Loucy (cell line): ENCODE data around the gene CYP2E1.

ENCODE experiments used
- H2AFZ ChIP-seq: fragments of 200-600 bp; sonication (generic); 2 replicates; pipeline ENCODE4 v1.6.0; 2016; ENCODE audit warnings: antibody characterized with exemption, mild to moderate bottlenecking, low read length, moderate library complexity
- H3F3A ChIP-seq: fragments of 200-600 bp; 2 replicates; pipeline ENCODE4 v1.6.0; 2016; ENCODE audit warnings: antibody characterized with exemption, low read depth, mild to moderate bottlenecking
- H3K27me3 ChIP-seq: fragments of 200-600 bp; sonication (generic); 2 replicates; pipeline ENCODE4 v1.6.1; 2014; ENCODE audit warnings: low read length, mild to moderate bottlenecking; ENCODE audit not compliant: insufficient read depth, poor library complexity, severe bottlenecking
- H3K36me3 ChIP-seq: fragments of 200-600 bp; sonication (generic); 2 replicates; pipeline ENCODE4 v1.6.1; 2016; ENCODE audit warnings: low read length; ENCODE audit not compliant: insufficient read depth
- H3K4me1 ChIP-seq: fragments of 200-600 bp; sonication (generic); 2 replicates; pipeline ENCODE4 v1.5.1; 2014; ENCODE audit warnings: low read length, mild to moderate bottlenecking; ENCODE audit not compliant: insufficient read depth, poor library complexity, severe bottlenecking
- H3K4me2 ChIP-seq: fragments of 200-600 bp; sonication (generic); 2 replicates; pipeline ENCODE4 v1.6.0; 2014; ENCODE audit warnings: antibody characterized with exemption, low read length, low read depth, mild to moderate bottlenecking; ENCODE audit not compliant: poor library complexity, severe bottlenecking
- H3K4me3 ChIP-seq: fragments of 200-600 bp; sonication (generic); 2 replicates; pipeline ENCODE4 v1.5.1; 2014; ENCODE audit warnings: low read length, mild to moderate bottlenecking, mixed read lengths; ENCODE audit not compliant: poor library complexity, severe bottlenecking
- H3K79me2 ChIP-seq: fragments of 200-600 bp; sonication (generic); 2 replicates; pipeline ENCODE4 v1.6.1; 2014; ENCODE audit warnings: low read length; ENCODE audit not compliant: insufficient read depth
- H3K9ac ChIP-seq: fragments of 200-600 bp; sonication (generic); 2 replicates; pipeline ENCODE4 v1.6.0; 2014; ENCODE audit warnings: mild to moderate bottlenecking, low read depth, low read length, moderate library complexity; ENCODE audit not compliant: poor library complexity, severe bottlenecking
- H3K9me2 ChIP-seq: fragments of 200-600 bp; sonication (generic); replicated peaks from 2 replicates; pipeline ENCODE4 v1.6.1; 2016; ENCODE audit warnings: low read depth, low read length, mixed read lengths
- H3K9me3 ChIP-seq: fragments of 200-600 bp; sonication (generic); 2 replicates; pipeline ENCODE4 v1.6.1; 2014; ENCODE audit warnings: mild to moderate bottlenecking, antibody characterized with exemption, low read length, low read depth; ENCODE audit not compliant: insufficient read depth
- H4K20me1 ChIP-seq: fragments of 200-600 bp; sonication (generic); 2 replicates; pipeline ENCODE4 v1.6.0; 2014; ENCODE audit warnings: antibody characterized with exemption, low read length, mild to moderate bottlenecking; ENCODE audit not compliant: insufficient read depth, poor library complexity, severe bottlenecking
- CTCF ChIP-seq: fragments of 200-600 bp; sonication (generic); conservative IDR thresholded peaks from 2 replicates; pipeline ENCODE4 v1.5.1; 2014; ENCODE audit warnings: mild to moderate bottlenecking, antibody characterized with exemption, low read length
- EZH2phosphoT487 ChIP-seq: fragments of 200-600 bp; IDR thresholded peaks from 2 replicates; pipeline ENCODE4 v1.6.1; 2018; ENCODE audit warnings: antibody characterized with exemption, mild to moderate bottlenecking, moderate library complexity, borderline replicate concordance

Gene CYP2E1

GRCh38 chr10:133509700-133510099 lies 17.5 kb upstream of the CYP2E1 start:
- H3K4me3 ChIP-seq: no peak overlapping the region
- peaks cover 3% of the 10 kb centered on the region; the same call in 1 of the 2 replicates for H3K9me3 ChIP-seq
- no peak overlapping the region for H2AFZ ChIP-seq
- TF ChIP-seq CTCF (no peak), EZH2phosphoT487 (no peak)
- H3K79me2 ChIP-seq: no peaks in the 10 kb centered on the region
- no peaks in the 10 kb centered on the region for H3K4me1 ChIP-seq
- H3K4me2 ChIP-seq: no peak overlapping the region
- H3K9me2 ChIP-seq: no peaks in the 10 kb centered on the region
- H3K9ac ChIP-seq: no peak overlapping the region
- no peaks in the 10 kb centered on the region for H3F3A ChIP-seq
- no peaks in the 10 kb centered on the region for H3K36me3 ChIP-seq
- no peaks in the 10 kb centered on the region for H4K20me1 ChIP-seq
- no peaks in the 10 kb centered on the region for H3K27me3 ChIP-seq

GRCh38 chr10:133511408-133511807 lies 15.8 kb upstream of the CYP2E1 start:
- no peaks in the 10 kb centered on the region for H3K79me2 ChIP-seq
- no peaks in the 10 kb centered on the region for H3F3A ChIP-seq
- H3K4me2 ChIP-seq: no peak overlapping the region
- H3K9me2 ChIP-seq: no peaks in the 10 kb centered on the region
- no peaks in the 10 kb centered on the region for H3K4me1 ChIP-seq
- H4K20me1 ChIP-seq: no peaks in the 10 kb centered on the region
- H2AFZ ChIP-seq: no peak overlapping the region
- no peaks in the 10 kb centered on the region for H3K27me3 ChIP-seq
- no peak overlapping the region for H3K4me3 ChIP-seq
- no peak overlapping the region for H3K9ac ChIP-seq
- TF ChIP-seq CTCF (no peak), EZH2phosphoT487 (no peak)
- H3K9me3 ChIP-seq: peaks cover 3% of the 10 kb centered on the region; the same call in 1 of the 2 replicates
- no peaks in the 10 kb centered on the region for H3K36me3 ChIP-seq

- no peaks in the 10 kb centered on the region for H4K20me1 ChIP-seq
- H3K9ac ChIP-seq: no peak overlapping the region
- H3K9me2 ChIP-seq: no peaks in the 10 kb centered on the region
- H3K4me2 ChIP-seq: no peak overlapping the region
- no peak overlapping the region for H2AFZ ChIP-seq
- no peaks in the 10 kb centered on the region for H3K27me3 ChIP-seq
- TF ChIP-seq EZH2phosphoT487: no peak
- no peak for TF ChIP-seq CTCF
- H3K36me3 ChIP-seq: no peaks in the 10 kb centered on the region
- H3K4me1 ChIP-seq: no peaks in the 10 kb centered on the region
- no peaks in the 10 kb centered on the region for H3K79me2 ChIP-seq
- peaks cover 2% of the 10 kb centered on the region; the same call in 1 of the 2 replicates for H3K9me3 ChIP-seq
- H3K4me3 ChIP-seq: no peak overlapping the region
- H3F3A ChIP-seq: no peaks in the 10 kb centered on the region
Observed at GRCh38 chr10:133511907-133512528, 15.1 kb upstream of the CYP2E1 start.
